Lower lobe of right lung (tissue), 2 donors: Measurements from ENCODE around the gene KRTAP10-4. TPM values are rescaled to one million over a fixed set of nuclear protein-coding genes. Genes with fewer than 3 reads are reported as not detected.
A peak's percentile ranks its signal among the peaks of the same experiment; 100 is the strongest.

Source experiments
- ATAC-seq, 2 donors: fragments of 200-7000 bp; cut with Tn5 transposase; one replicate each; pipeline ENCODE4 v1.9.1; 2020 to 2022; ENCODE audit warnings: mild to moderate bottlenecking in 2 of 2, moderate library complexity in 2 of 2
- DNase-seq: peaks from one replicate; pipeline ENCODE4 v3.0.0-alpha.2; 2020
- H3K27ac ChIP-seq: fragments of 200-600 bp; one replicate; pipeline ENCODE4 v1.8.0; 2022
- H3K27me3 ChIP-seq: fragments of 200-600 bp; one replicate; pipeline ENCODE4 v1.8.0; 2022; ENCODE audit warnings: low read depth
- H3K36me3 ChIP-seq: fragments of 200-600 bp; one replicate; pipeline ENCODE4 v1.8.0; 2022; ENCODE audit warnings: mild to moderate bottlenecking
- H3K4me1 ChIP-seq: fragments of 200-600 bp; one replicate; pipeline ENCODE4 v1.8.0; 2022
- H3K4me3 ChIP-seq: fragments of 200-600 bp; one replicate; pipeline ENCODE4 v1.8.0; 2022; ENCODE audit warnings: mild to moderate bottlenecking
- H3K9me3 ChIP-seq: fragments of 200-600 bp; one replicate; pipeline ENCODE4 v1.8.0; 2022
- intact Hi-C: fragments of 100-400 bp; cut with DNase I; formaldehyde crosslinking; loops from one replicate; pipeline ENCODE4 v1.11.0; 2022
- total RNA-seq: library from RNA; stranded (reverse); fragmentation: NEBNext Ultra II Directional; extraction: Animal tissue kit (Norgen Biotek cat#: 25700); gene quantifications from one replicate; pipeline ENCODE4 v1.2.1, GENCODE V29; 2021
- TF ChIP-seq, protein P1 (sequence below): fragments of 200-600 bp; IDR thresholded peaks from one replicate; pipeline ENCODE4 v1.8.0; 2022; ENCODE audit warnings: antibody characterized with exemption, mild to moderate bottlenecking
- donor health status: DM: no; HTN: yes; CAD: no; lungs with severe emphysema.

The KRTAP10-4 gene
- total RNA-seq, 1 donor from 2014 or later = not detected

DNA sequence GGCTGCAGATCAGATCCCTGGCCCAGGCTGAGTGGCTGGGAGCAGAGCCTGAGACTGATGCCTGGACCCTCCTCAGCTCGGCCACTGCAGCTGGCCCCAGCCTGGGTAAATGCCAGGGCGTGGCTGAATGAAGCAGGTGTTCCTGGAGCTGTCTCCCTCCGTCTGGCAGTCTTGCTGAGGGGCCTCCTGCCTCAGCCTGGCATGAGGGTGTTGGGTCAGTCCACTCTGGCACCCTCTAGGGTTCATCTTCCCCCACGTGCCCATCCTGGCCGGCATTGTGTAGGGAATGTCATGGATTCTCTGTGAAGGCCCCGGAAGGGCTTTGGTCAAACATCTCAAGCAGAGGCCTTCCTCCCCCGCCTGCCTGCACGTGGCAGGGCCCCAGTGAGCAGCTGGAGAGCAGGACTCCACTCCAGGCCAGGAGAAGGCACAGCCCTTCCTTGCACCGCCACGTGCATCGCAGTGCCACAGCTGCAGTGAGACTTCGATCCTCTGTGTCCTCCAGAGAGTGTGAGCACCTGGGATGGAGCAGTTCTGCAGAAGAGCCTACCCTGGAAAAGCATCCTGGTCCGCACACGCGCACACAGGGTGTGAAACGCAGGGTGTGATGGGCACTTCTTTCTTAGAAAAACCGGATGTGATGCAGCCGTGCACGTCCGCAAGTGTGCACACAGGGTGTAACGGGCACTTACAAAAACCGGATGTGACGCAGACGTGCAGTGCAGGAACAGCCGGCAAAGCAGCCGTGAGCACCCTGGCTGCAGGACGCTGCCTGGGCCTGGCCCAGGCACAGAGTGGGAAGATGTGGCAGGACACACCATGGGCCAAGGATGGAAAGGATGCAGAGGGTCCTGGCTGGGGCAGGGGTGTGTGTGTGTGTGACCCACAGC is 4.6 kb upstream of the KRTAP10-4 start:
- no peak overlapping the region for H3K4me3 ChIP-seq
- no peaks in the 10 kb centered on the region for H3K36me3 ChIP-seq
- intact Hi-C loops = no loop called here
- TF ChIP-seq, protein P1, sequence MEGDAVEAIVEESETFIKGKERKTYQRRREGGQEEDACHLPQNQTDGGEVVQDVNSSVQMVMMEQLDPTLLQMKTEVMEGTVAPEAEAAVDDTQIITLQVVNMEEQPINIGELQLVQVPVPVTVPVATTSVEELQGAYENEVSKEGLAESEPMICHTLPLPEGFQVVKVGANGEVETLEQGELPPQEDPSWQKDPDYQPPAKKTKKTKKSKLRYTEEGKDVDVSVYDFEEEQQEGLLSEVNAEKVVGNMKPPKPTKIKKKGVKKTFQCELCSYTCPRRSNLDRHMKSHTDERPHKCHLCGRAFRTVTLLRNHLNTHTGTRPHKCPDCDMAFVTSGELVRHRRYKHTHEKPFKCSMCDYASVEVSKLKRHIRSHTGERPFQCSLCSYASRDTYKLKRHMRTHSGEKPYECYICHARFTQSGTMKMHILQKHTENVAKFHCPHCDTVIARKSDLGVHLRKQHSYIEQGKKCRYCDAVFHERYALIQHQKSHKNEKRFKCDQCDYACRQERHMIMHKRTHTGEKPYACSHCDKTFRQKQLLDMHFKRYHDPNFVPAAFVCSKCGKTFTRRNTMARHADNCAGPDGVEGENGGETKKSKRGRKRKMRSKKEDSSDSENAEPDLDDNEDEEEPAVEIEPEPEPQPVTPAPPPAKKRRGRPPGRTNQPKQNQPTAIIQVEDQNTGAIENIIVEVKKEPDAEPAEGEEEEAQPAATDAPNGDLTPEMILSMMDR = no peak
- DNase-seq (no peak), ATAC-seq (no peak)
- peaks cover 5% of the 10 kb centered on the region for H3K27me3 ChIP-seq
- no peaks in the 10 kb centered on the region for H3K4me1 ChIP-seq
- peaks cover 7% of the 10 kb centered on the region for H3K9me3 ChIP-seq
- H3K27ac ChIP-seq = no peak overlapping the region

DNA sequence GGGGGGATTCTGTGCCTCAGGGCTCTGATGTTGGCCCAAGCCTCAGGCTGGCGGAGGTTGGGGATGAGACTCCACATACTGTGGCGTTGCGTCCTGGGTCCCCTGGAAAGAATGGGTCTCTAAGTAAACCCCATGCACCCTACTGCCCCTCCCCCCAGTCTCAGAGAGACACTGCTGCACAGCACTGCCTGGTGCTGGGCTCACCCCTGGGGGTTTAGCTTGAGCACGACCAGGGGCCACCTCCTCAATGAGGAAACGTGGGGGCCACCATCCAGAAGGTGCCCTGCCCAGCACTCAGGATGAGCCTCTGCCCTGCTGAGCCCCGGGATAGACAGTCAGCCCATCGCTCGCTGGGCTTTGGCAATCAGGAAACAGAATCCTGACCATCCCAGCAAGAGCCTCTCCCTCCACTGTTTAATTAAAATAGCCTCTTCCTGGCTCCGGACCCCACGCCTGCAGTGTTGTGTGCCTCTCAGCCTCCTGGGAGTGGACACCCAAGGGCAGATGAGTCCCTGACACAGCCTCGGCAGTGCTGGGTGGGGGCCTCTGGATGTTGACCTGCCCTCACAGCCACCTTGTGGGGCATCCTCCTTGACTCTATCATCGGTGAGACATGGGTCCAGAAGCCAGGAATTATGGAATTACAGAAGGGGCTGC is 3.5 kb upstream of the KRTAP10-4 start:
- DNase-seq = peak; percentile 31
- no peak for ATAC-seq
- intact Hi-C loops = no loop called here
- TF ChIP-seq, protein P1 = no peak
- H3K4me1 ChIP-seq = no peaks in the 10 kb centered on the region
- no peak overlapping the region for H3K4me3 ChIP-seq
- H3K27ac ChIP-seq = no peak overlapping the region
- H3K27me3 ChIP-seq = peaks cover 5% of the 10 kb centered on the region
- peaks cover 7% of the 10 kb centered on the region for H3K9me3 ChIP-seq
- H3K36me3 ChIP-seq = no peaks in the 10 kb centered on the region

DNA sequence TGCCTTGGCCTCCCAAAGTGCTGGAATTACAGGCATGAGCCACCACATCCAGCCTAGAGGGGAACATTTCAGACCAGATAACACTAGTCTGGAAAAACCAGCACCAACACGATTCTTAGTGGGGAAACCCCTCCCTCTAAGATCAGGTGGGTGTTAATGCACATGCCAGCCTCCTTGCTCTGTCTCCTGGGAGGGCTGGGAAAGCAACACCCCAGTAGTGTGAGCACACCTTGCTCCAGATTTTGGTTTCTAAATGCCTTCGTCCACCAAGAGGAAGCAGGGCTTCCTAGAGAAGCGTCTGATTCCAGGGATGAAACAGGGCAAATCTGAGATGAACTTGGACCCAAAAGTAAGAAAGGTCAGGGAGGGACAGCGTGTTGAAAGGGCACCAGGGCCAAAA is 2.2 kb upstream of the KRTAP10-4 start:
- Histone ChIP-seq H3K27ac (no peak overlapping the region), H3K4me1 (no peaks in the 10 kb centered on the region), H3K4me3 (no peak overlapping the region), H3K27me3 (peaks cover 5% of the 10 kb centered on the region), H3K36me3 (no peaks in the 10 kb centered on the region), H3K9me3 (peaks cover 7% of the 10 kb centered on the region)
- no peak for ATAC-seq
- TF ChIP-seq, protein P1 = no peak
- intact Hi-C loops = no loop called here
- no peak for DNase-seq

DNA sequence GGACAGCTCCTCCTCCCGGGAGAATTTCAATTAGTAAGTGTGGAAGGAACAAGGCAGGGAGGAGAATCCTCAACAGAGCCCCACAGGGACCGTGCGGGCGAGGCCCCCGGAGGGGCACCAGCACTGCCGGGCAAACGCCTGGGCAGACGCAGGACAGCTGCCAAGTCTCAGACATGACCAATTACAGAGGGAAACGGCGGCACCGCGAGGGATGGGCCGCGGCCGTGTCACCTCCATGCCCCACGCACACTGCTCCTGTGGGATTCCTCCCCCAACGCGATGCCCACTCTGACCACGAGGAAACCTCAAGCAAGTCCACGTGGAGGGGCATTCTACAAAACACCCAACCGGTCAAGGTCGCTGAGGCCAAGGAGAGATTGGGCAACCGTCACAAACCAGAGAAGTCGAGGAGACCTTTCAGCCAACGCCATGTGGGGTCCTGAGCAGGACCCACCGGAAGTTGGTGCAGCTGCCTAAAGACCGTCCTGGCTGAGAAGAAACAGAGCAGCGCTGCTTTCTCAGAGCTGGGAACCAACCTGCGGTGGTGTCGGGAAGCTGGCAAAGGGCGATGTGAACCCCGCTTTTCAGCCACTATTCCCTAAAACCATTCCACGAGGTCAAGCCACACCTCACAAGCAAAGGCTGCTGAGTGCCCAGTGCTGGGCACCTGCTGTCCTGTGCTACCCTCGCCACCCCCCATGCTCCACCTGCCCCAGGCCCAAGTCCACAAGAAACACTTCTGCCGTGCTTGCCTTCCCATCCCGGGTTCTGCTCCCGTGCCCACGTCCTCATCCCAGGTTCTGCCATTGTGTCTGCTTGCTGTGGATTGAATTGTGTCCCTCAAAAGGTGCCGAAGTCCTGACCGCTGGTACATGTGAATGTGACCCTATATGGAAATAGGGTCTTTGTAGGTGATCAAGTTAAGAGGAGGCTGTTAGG is 1.4 kb upstream of the KRTAP10-4 start:
- TF ChIP-seq, protein P1 = no peak
- peak; percentile 43 for DNase-seq
- no peak for ATAC-seq

DNA sequence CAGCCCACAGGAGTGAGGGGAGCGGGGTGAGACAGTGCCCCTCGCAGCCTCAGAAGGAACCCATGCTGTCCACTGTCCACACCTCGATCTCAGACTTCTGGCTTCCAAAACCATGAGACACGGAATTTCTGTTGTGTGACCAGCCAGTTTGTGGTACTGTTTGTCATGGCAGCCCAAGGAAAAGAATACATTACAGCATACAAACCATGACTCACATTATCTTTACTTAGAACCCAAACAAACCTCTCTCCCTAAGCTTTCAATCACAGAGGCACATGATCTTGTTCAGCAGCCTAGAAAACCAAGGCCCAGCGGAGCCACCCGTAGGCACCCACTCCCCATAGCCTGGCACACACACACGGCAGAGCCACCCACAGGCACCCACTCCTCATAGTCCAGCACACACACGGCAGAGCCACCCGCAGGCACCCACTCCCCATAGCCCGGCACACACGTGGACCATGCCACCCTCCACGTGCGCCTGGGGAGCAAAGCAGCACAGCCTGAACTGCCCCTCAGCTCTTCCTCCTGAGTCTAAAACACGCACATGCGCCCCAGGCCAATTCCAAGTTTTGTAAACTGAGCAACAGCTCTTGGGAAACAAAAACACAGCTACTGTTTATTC is 458 bp upstream of the KRTAP10-4 start:
- no peaks in the 10 kb centered on the region for H3K36me3 ChIP-seq
- peak; percentile 13 for DNase-seq
- H3K9me3 ChIP-seq = peaks cover 17% of the 10 kb centered on the region
- TF ChIP-seq, protein P1 = no peak
- H3K27me3 ChIP-seq = peaks cover 5% of the 10 kb centered on the region
- H3K4me3 ChIP-seq = no peak overlapping the region
- no peak overlapping the region for H3K27ac ChIP-seq
- no peak for ATAC-seq
- intact Hi-C loops = no loop called here
- H3K4me1 ChIP-seq = no peaks in the 10 kb centered on the region

More for the DNA sequence above, 1.4 kb upstream of the KRTAP10-4 start:
- intact Hi-C loops = no loop called here
- Histone ChIP-seq H3K4me3 (no peak overlapping the region), H3K27ac (no peak overlapping the region), H3K36me3 (no peaks in the 10 kb centered on the region), H3K4me1 (no peaks in the 10 kb centered on the region), H3K9me3 (peaks cover 13% of the 10 kb centered on the region), H3K27me3 (peaks cover 5% of the 10 kb centered on the region)
